Chondrocyte (in vitro differentiated cells): ENCODE measurements around the gene SPINK1. TPM values are rescaled to one million over a fixed set of nuclear protein-coding genes. Genes with fewer than 3 reads are reported as not detected.

Experiments used
- DNase-seq: peaks from one replicate; pipeline ENCODE4 v3.0.0; 2021; ENCODE audit warnings: mixed read lengths, low spot score
- H3K27ac Mint-ChIP-seq: one replicate; pipeline ENCODE4 v1.8.0; 2021; ENCODE audit warnings: mild to moderate bottlenecking, moderate library complexity, mixed read lengths; ENCODE audit not compliant: unreplicated experiment
- H3K27me3 Mint-ChIP-seq: 2 replicates; pipeline ENCODE4 v1.8.0; 2021; ENCODE audit warnings: low read depth, mixed read lengths
- H3K36me3 Mint-ChIP-seq: 2 replicates; pipeline ENCODE4 v1.8.0; 2021; ENCODE audit warnings: low read depth, mixed read lengths
- H3K4me1 Mint-ChIP-seq: 2 replicates; pipeline ENCODE4 v1.8.0; 2021; ENCODE audit warnings: low read depth, mild to moderate bottlenecking, mixed read lengths
- H3K4me3 Mint-ChIP-seq: one replicate; pipeline ENCODE4 v1.8.0; 2021; ENCODE audit warnings: mild to moderate bottlenecking, moderate library complexity, mixed read lengths; ENCODE audit not compliant: unreplicated experiment
- H3K9me3 Mint-ChIP-seq: 2 replicates; pipeline ENCODE4 v1.8.0; 2021; ENCODE audit warnings: low read depth, mixed read lengths
- CTCF ChIP-seq: fragments of 200-600 bp; sonication (generic); IDR thresholded peaks from 2 replicates; pipeline ENCODE4 v1.5.0; 2021; ENCODE audit warnings: antibody characterized with exemption, mild to moderate bottlenecking, moderate library complexity
- total RNA-seq: library from RNA; stranded (reverse); gene quantifications from 3 replicates; pipeline ENCODE4 v1.2.1, GENCODE V29; 2021

SPINK1 gene
- total RNA-seq, 1 donor from 2014 or later: not detected

- peaks cover 39% of the 10 kb centered on the region for H3K27me3 Mint-ChIP-seq
- no peak overlapping the region for H3K27ac Mint-ChIP-seq
- H3K4me1 Mint-ChIP-seq: peaks cover 3% of the 10 kb centered on the region
- no peak for DNase-seq
- no peak for TF ChIP-seq CTCF
- H3K4me3 Mint-ChIP-seq: no peak overlapping the region
- no peaks in the 10 kb centered on the region for H3K36me3 Mint-ChIP-seq
- H3K9me3 Mint-ChIP-seq: no peaks in the 10 kb centered on the region
These were observed 25.3 kb upstream of the SPINK1 start for GRCh38 chr5:147856801-147857200.

DNA sequence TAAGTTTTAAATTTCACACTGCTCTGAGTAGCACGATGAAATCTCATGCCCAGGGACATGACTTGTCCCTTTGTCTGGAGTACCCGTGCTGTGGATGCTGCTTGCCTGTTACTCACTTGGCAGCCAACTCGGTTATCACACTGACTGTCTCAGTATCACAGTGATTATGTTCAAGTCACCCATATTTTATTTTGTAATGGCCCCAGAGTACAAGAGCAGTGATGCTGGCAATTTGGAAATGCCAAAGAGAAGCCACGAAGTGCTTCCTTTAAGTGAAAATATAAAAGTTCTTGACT, 24.3 kb upstream of the SPINK1 start:
- DNase-seq: no peak
- H3K27me3 Mint-ChIP-seq: peaks cover 47% of the 10 kb centered on the region
- H3K27ac Mint-ChIP-seq: no peak overlapping the region
- H3K36me3 Mint-ChIP-seq: no peaks in the 10 kb centered on the region
- no peak for TF ChIP-seq CTCF
- no peak overlapping the region for H3K4me3 Mint-ChIP-seq
- no peaks in the 10 kb centered on the region for H3K9me3 Mint-ChIP-seq
- H3K4me1 Mint-ChIP-seq: peaks cover 3% of the 10 kb centered on the region

DNA sequence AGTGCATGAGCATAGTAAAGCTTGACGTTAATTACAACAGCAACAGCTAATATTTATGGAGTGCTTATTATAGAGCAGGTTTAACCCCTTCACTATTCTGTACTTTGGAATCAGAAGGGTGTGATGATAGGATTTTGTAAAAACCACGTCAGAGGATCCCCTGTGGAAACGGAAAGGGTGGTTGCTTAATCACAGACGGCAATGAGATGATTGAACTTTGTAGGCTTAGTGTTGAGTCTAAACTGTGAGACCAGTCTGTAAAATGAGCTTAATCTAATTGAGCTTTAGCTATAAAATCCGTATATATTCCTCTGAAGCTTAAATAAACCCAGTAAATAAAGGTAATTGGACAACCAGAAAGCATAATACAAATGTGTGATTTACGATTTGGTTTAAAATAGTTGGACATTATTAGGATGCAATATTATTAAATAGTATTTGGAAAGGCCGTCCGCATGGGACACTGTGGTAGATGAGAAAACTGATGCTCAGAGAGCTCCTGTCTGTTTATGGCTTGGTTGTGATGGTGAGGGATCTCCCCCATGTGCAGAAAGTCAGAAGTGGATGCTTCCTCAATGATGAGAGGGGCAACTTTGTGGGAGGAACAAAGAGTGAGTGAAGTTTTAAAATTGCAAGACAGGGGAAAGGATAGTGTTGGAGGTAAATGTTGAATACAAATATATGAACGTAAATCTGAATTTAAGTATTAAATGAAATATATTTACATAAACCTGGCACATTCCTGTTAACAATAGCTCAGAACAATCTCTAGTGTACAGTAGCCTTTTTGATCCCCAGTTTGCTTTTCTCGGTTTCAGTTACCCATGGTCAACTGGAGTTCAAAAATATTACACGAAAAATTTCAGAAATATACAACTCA, 23.7 kb upstream of the SPINK1 start:
- H3K4me1 Mint-ChIP-seq: peaks cover 3% of the 10 kb centered on the region

GRCh38 chr5:147854331-147854730, 22.9 kb upstream of the SPINK1 start:
- Mint-ChIP-seq H3K27me3 (peaks cover 52% of the 10 kb centered on the region), H3K27ac (no peak overlapping the region), H3K4me1 (peaks cover 3% of the 10 kb centered on the region), H3K4me3 (no peak overlapping the region), H3K36me3 (no peaks in the 10 kb centered on the region), H3K9me3 (no peaks in the 10 kb centered on the region)
- no peak for TF ChIP-seq CTCF
- no peak for DNase-seq

More for the DNA sequence above, 23.7 kb upstream of the SPINK1 start:
- no peaks in the 10 kb centered on the region for H3K36me3 Mint-ChIP-seq
- H3K4me3 Mint-ChIP-seq: no peak overlapping the region
- no peaks in the 10 kb centered on the region for H3K9me3 Mint-ChIP-seq
- no peak overlapping the region for H3K27ac Mint-ChIP-seq
- no peak for DNase-seq
- H3K27me3 Mint-ChIP-seq: peaks cover 49% of the 10 kb centered on the region
- no peak for TF ChIP-seq CTCF

DNA sequence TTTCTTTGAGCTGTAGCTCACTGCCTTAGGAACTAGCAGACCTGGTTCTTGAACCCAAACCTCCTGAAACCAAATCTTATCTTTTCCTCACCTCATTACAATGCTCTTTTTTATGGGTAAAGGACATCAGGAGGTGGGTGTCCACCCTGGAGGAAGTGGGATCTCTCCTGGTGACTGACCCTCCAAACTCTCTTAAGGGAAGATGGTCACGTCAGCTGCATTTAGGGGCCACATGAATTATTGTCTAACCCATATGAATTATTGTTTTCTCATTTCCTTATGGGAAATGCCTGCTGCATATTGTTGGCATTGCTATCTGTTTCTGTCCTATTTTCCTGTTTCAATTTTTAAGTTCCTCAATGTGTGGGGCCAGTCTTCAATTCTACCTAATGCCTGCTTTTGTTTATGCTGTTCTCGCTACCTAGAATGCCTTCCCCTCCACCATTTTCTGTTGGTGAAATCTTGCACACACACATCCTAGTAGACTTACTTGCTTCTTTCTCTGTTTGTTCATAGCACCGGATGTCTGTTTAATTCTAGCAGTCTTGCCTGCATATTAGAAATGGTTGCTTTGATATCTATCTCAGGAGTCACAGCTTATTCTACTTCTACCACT, 22.0 kb upstream of the SPINK1 start:
- DNase-seq: no peak
- TF ChIP-seq CTCF: no peak
- no peak overlapping the region for H3K4me3 Mint-ChIP-seq
- H3K27ac Mint-ChIP-seq: no peak overlapping the region
- H3K9me3 Mint-ChIP-seq: no peaks in the 10 kb centered on the region
- peaks cover 54% of the 10 kb centered on the region for H3K27me3 Mint-ChIP-seq
- peaks cover 3% of the 10 kb centered on the region for H3K4me1 Mint-ChIP-seq
- no peaks in the 10 kb centered on the region for H3K36me3 Mint-ChIP-seq
